ENCODE measurements around the gene VAMP7. TPM values are rescaled to one million over a fixed set of nuclear protein-coding genes. Genes with fewer than 3 reads are reported as not detected.

Gene VAMP7
- total and polyA plus RNA-seq, 2 of the 8 experiments (the other 6 are each of a cell fraction or from before 2014, with no cell fraction given) = 14.2 to 22.1 TPM

GRCh38 chrX:155867821-155868220 is 13.3 kb upstream of the VAMP7 start:
- Histone ChIP-seq H2BK12ac (ENCODE audit: low read depth, low read length) (no peak overlapping the region), H2BK5ac (ENCODE audit: low read depth, low read length) (no peak overlapping the region), H2AFZ (ENCODE audit: low read length) (no peak overlapping the region), H4K8ac (ENCODE audit: extremely low read depth, insufficient read depth, low read length) (no peak overlapping the region), H2BK20ac (ENCODE audit: low read length) (no peak overlapping the region), H3K4ac (replicated peaks; ENCODE audit: insufficient read length, low read depth, low read length) (no peak overlapping the region), H2AK5ac (ENCODE audit: low read depth, low read length) (no peak overlapping the region), H3K27ac (ENCODE audit: low read depth, low read length) (no peak overlapping the region), H3K56ac (replicated peaks; ENCODE audit: insufficient read length, low read depth, low read length) (no peak overlapping the region), H3K27me3 (replicated peaks in 1 of 4; ENCODE audit: control insufficient read depth in 3 of 4, extremely low read depth in 1 of 4, insufficient read depth in 3 of 4, low read length in 3 of 4) (no peaks in the 10 kb centered on the region), H3K23ac (ENCODE audit: insufficient read length) (no peak overlapping the region), H3K9ac (replicated peaks in 1 of 4; ENCODE audit: extremely low read depth in 1 of 4, low read depth in 3 of 4, low read length in 3 of 4) (no peak overlapping the region), H3K4me2 (ENCODE audit: insufficient read depth in 1 of 2, low read depth in 2 of 2, low read length in 2 of 2) (no peak overlapping the region), H3K18ac (ENCODE audit: extremely low read depth, low read length) (no peak overlapping the region), H3K23me2 (ENCODE audit: low read depth, low read length) (no peaks in the 10 kb centered on the region), H3K14ac (ENCODE audit: insufficient read length) (no peak overlapping the region), H3K4me3 (ENCODE audit: extremely low read depth in 1 of 4, insufficient read depth in 2 of 4, low read depth in 3 of 4, low read length in 4 of 4) (no peak overlapping the region), H3K36me3 (ENCODE audit: control insufficient read depth in 2 of 4, insufficient read depth in 4 of 4, low read length in 3 of 4) (no peaks in the 10 kb centered on the region), H2BK15ac (ENCODE audit: low read length) (no peak overlapping the region), H2BK120ac (replicated peaks; ENCODE audit: low read depth, low read length) (no peak overlapping the region), H3K4me1 (replicated peaks in 1 of 4; ENCODE audit: control insufficient read depth in 3 of 4, insufficient read depth in 4 of 4, low read length in 3 of 4) (no peaks in the 10 kb centered on the region), H4K91ac (replicated peaks; ENCODE audit: insufficient read length, low read length) (no peak overlapping the region), H3K79me1 (ENCODE audit: low read depth, low read length) (no peaks in the 10 kb centered on the region), H3K79me2 (ENCODE audit: control insufficient read depth in 1 of 2, insufficient read depth in 2 of 2, low read length in 2 of 2) (no peaks in the 10 kb centered on the region), H4K5ac (ENCODE audit: insufficient read length, low read depth, low read length) (no peak overlapping the region), H4K20me1 (replicated peaks in 1 of 2; ENCODE audit: control insufficient read depth in 1 of 2, insufficient read depth in 2 of 2, low read length in 2 of 2) (no peaks in the 10 kb centered on the region), H3K9me3 (ENCODE audit: insufficient read depth in 2 of 2, low read depth in 1 of 2, low read length in 1 of 2) (peaks cover 10 to 24% of the 10 kb centered on the region in 2 experiments; a peak in 2 of 4 replicates)
- WGBS, 2 experiments (ENCODE audit: extremely low coverage in 1 of 2, insufficient coverage in 1 of 2, insufficient read length in 1 of 2, insufficient replicate concordance in 2 of 2, low coverage in 1 of 2, low lambda C conversion rate in 2 of 2, missing lambda C conversion rate in 1 of 2) = 80% methylated on average over 4 of the region's 4 CpGs; no CpG with 5 or more reads in 1 of the 2 experiments
- FAIRE-seq = no peak
- CTCF ChIA-PET (ENCODE audit: partially characterized antibody) = no interaction called here
- no peak for DNase-seq (ENCODE audit: low read depth in 1 of 2, low spot score in 2 of 2)
- POLR2A ChIA-PET (ENCODE audit: partially characterized antibody) = no interaction called here
- TF ChIP-seq FOSL1 (IDR thresholded peaks at IDR 0.05; ENCODE audit: insufficient read depth, low read depth, low read length) = no peak
- no peak for TF ChIP-seq CEBPB (IDR thresholded peaks at IDR 0.05; ENCODE audit: low read depth, low read length)
- TF ChIP-seq BRCA1 (IDR thresholded peaks at IDR 0.05; ENCODE audit: low read depth, low read length) = no peak
- no peak for TF ChIP-seq NANOG (IDR thresholded peaks at IDR 0.05; ENCODE audit: insufficient read depth, low read depth, low read length, poor library complexity, severe bottlenecking)
- TF ChIP-seq TEAD4 (IDR thresholded peaks at IDR 0.05; ENCODE audit: low read depth, low read length) = no peak
- no peak for TF ChIP-seq SIRT6 (IDR thresholded peaks at IDR 0.05; ENCODE audit: low read length)
- no peak for TF ChIP-seq RXRA (IDR thresholded peaks at IDR 0.05; ENCODE audit: insufficient read depth, low read depth, low read length)
- TF ChIP-seq KDM4A (IDR thresholded peaks at IDR 0.05; ENCODE audit: low read depth, low read length, severe bottlenecking) = no peak
- TF ChIP-seq SUZ12 (IDR thresholded peaks at IDR 0.05; ENCODE audit: low read length) = no peak
- no peak for TF ChIP-seq EGR1 (IDR thresholded peaks at IDR 0.05; ENCODE audit: borderline replicate concordance, low read depth, low read length)
- TF ChIP-seq YY1 (IDR thresholded peaks at IDR 0.05; ENCODE audit: low read depth, low read length) = no peak
- no peak for TF ChIP-seq POU5F1 (IDR thresholded peaks at IDR 0.05; ENCODE audit: low read depth, low read length)
- TF ChIP-seq CHD2 (IDR thresholded peaks at IDR 0.05; ENCODE audit: low read length) = no peak
- no peak for TF ChIP-seq MAX (IDR thresholded peaks at IDR 0.05)
